Measurements from ENCODE around the gene ADTRP. TPM values are rescaled to one million over a fixed set of nuclear protein-coding genes. Genes with fewer than 3 reads are reported as not detected.
"Not testable (repeated sequence)": the region's sequence is repeated elsewhere in the genome, so short reads cannot be mapped to it uniquely, and the experiment has no call there.

Gene ADTRP
- polyA plus RNA-seq, 3 donors from 2014 or later: not detected

DNA sequence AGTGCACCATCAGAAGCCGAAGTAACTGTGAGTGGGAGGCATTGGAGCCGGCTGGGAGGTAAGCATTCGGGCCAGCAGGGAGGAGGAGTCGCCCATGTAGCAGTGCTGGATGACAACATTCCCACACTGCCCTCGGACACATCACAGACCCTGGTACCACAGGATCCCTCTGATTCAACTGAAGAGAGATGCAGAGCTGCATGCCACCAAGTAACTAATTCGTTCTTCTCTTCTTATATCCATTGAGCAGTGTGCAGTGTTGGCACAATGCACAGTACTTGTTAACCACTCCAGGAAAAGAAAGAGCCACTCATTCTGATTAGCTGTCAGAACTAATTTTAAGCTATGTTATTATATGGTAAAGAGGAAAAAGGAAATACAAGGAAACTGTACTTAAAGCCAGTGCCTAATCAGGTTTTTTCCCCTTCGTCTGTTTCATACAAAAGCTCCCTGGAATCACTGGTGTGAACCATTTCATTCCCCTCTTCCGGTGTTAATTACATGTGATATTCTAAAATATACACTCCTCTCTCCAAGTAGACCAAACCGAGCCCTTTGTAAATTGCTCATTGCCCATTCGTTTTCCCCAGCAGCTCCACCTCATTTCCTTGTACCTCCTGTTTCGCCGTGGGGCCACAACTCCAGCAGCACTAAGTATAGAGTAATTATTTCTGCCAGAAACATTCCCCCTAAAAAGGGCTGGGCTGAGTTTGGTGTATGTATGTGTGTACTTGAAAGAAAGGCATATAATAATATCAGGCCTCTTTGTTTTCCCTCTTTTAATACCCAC lies 32.4 kb upstream of the ADTRP start:
- no peaks in the 10 kb centered on the region for H3K9me3 Mint-ChIP-seq
- no peaks in the 10 kb centered on the region for H3K4me1 Mint-ChIP-seq
- no peaks in the 10 kb centered on the region for H3K36me3 Mint-ChIP-seq
- H3K27ac Mint-ChIP-seq: no peak overlapping the region
- DNase-seq: no peak
- H3K4me3 Mint-ChIP-seq: no peak overlapping the region
- peaks cover 0 to 19% (median 0%) of the 10 kb centered on the region in 3 donors for H3K27me3 Mint-ChIP-seq (ENCODE audit: low read depth in 3 of 3)

GRCh38 chr6:11810039-11810541 lies 31.5 kb upstream of the ADTRP start:
- H3K27ac Mint-ChIP-seq: no peak overlapping the region
- no peak for DNase-seq
- peaks cover 0 to 16% (median 0%) of the 10 kb centered on the region in 3 donors for H3K27me3 Mint-ChIP-seq (ENCODE audit: low read depth in 3 of 3)
- no peaks in the 10 kb centered on the region for H3K9me3 Mint-ChIP-seq
- no peak overlapping the region for H3K4me3 Mint-ChIP-seq
- H3K4me1 Mint-ChIP-seq: no peaks in the 10 kb centered on the region
- H3K36me3 Mint-ChIP-seq: no peaks in the 10 kb centered on the region

DNA sequence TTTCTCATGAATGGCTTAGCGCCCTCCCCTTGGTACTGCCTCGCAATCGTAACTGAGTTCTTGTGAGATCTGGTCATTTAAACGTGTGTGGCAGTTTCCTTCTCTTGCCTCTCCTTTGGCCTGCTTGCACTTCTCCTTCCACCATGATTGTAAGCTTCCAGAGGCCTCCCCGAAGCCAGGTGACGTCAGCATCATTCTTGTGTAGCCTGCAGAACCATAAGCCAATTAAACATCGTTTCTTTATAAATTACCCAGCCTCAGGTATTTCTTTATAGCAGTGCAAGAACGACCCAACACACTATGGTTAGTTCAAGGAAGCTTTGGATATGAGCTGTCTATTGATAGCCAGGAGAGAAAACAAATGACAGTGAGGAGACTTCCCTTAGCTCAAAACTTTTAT lies 29.5 kb upstream of the ADTRP start:
- H3K4me3 Mint-ChIP-seq: no peak overlapping the region
- H3K9me3 Mint-ChIP-seq: no peaks in the 10 kb centered on the region
- H3K27ac Mint-ChIP-seq: no peak overlapping the region
- H3K4me1 Mint-ChIP-seq: no peaks in the 10 kb centered on the region
- H3K27me3 Mint-ChIP-seq (ENCODE audit: low read depth in 3 of 3): peaks cover 0 to 14% (median 0%) of the 10 kb centered on the region in 3 donors
- no peaks in the 10 kb centered on the region for H3K36me3 Mint-ChIP-seq
- DNase-seq: no peak

- no peak for DNase-seq
- peaks cover 0 to 6% (median 0%) of the 10 kb centered on the region in 3 donors for H3K27me3 Mint-ChIP-seq (ENCODE audit: low read depth in 3 of 3)
- H3K9me3 Mint-ChIP-seq: no peaks in the 10 kb centered on the region
- H3K4me3 Mint-ChIP-seq: no peak overlapping the region
- H3K4me1 Mint-ChIP-seq: no peaks in the 10 kb centered on the region
- no peak overlapping the region for H3K27ac Mint-ChIP-seq
- no peaks in the 10 kb centered on the region for H3K36me3 Mint-ChIP-seq
These were observed 28.1 kb upstream of the ADTRP start for GRCh38 chr6:11806561-11807317.

GRCh38 chr6:11805259-11806053 lies 26.9 kb upstream of the ADTRP start:
- Mint-ChIP-seq H3K27me3 (ENCODE audit: low read depth in 3 of 3) (peaks cover 0 to 6% (median 0%) of the 10 kb centered on the region in 3 donors), H3K4me3 (no peak overlapping the region), H3K36me3 (no peaks in the 10 kb centered on the region), H3K4me1 (no peaks in the 10 kb centered on the region), H3K27ac (no peak overlapping the region), H3K9me3 (no peaks in the 10 kb centered on the region)
- no peak for DNase-seq

GRCh38 chr6:11804701-11805100 lies 26.1 kb upstream of the ADTRP start:
- Mint-ChIP-seq H3K27ac (no peak overlapping the region), H3K36me3 (no peaks in the 10 kb centered on the region), H3K9me3 (no peaks in the 10 kb centered on the region), H3K27me3 (ENCODE audit: low read depth in 3 of 3) (peaks cover 0 to 6% (median 0%) of the 10 kb centered on the region in 3 donors), H3K4me3 (no peak overlapping the region), H3K4me1 (no peaks in the 10 kb centered on the region)
- DNase-seq: no peak

DNA sequence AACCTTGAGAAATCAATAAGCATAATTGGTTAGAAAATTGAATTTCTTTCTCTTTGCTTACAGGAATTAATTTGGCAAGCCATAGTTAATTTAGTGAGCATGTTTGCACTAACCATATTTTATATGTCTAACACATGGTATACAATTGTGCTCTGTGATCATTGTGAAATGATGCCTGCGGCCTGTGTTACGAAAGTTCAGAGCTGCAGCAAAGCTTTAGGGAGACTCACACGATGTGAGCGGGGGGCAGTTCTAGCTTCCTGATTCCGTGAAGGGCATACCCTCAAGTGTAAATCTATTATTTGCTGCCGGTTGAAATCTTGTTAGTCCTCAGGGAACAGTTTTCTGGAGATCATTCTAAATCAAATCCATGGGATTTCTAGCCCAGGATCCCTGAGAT lies 25.5 kb upstream of the ADTRP start:
- Mint-ChIP-seq H3K27ac (no peak overlapping the region), H3K4me3 (no peak overlapping the region), H3K4me1 (no peaks in the 10 kb centered on the region), H3K36me3 (no peaks in the 10 kb centered on the region), H3K9me3 (no peaks in the 10 kb centered on the region), H3K27me3 (ENCODE audit: low read depth in 3 of 3) (peaks cover 0 to 6% (median 0%) of the 10 kb centered on the region in 3 donors)
- DNase-seq: no peak

DNA sequence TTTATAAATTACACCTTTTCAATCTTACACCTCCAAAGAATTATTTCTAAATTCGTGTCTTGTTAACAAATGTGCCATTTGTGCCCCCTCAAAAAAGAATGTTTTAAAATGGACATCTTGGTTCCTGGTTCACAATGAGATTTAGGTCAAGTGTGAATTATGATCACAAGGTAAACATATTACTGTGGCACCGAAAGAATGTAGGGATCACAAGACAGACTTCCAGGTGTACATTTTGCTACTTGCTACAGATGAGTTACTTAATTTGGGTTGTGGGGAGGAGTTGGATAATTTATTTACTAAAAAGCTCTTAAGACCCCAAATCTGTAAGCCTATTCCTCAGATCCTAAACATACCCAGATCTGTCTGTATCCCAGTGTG lies 25.0 kb upstream of the ADTRP start:
- H3K36me3 Mint-ChIP-seq: no peaks in the 10 kb centered on the region
- H3K4me1 Mint-ChIP-seq: no peaks in the 10 kb centered on the region
- H3K4me3 Mint-ChIP-seq: no peak overlapping the region
- no peak overlapping the region for H3K27ac Mint-ChIP-seq
- DNase-seq: no peak
- H3K27me3 Mint-ChIP-seq (ENCODE audit: low read depth in 3 of 3): peaks cover 0 to 5% (median 0%) of the 10 kb centered on the region in 3 donors
- no peaks in the 10 kb centered on the region for H3K9me3 Mint-ChIP-seq

- Mint-ChIP-seq H3K4me3 (no peak overlapping the region), H3K9me3 (no peaks in the 10 kb centered on the region), H3K4me1 (no peaks in the 10 kb centered on the region), H3K27ac (no peak overlapping the region), H3K36me3 (no peaks in the 10 kb centered on the region), H3K27me3 (ENCODE audit: low read depth in 3 of 3) (peaks cover 0 to 3% (median 0%) of the 10 kb centered on the region in 3 donors)
- no peak for DNase-seq
These were observed 24.4 kb upstream of the ADTRP start for GRCh38 chr6:11802886-11803590.

DNA sequence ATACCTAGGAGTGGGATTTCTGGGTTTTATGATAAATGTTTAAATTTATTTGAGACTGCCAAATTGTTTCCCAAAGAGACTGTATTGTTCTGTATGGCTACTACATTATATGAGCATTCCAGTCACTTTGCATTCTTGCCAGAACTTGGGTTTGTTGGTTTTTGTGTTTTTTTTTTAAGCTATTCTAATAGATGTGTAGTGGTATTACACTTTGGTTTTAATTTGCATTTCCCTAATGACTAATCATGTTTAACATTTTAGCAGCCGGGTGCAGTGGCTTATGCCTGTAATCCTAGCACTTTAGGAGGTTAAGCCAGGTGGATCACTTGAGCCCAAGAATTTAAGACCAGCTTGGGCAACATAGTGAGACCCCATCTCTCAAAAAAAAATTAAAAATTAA lies 21.9 kb upstream of the ADTRP start:
- not testable (repeated sequence) for H3K36me3 Mint-ChIP-seq; H3K4me3 Mint-ChIP-seq; DNase-seq; H3K27me3 Mint-ChIP-seq (ENCODE audit: low read depth in 3 of 3); H3K4me1 Mint-ChIP-seq; H3K9me3 Mint-ChIP-seq
- peak overlapping the region in 1 of 6 donors; percentile 28 for H3K27ac Mint-ChIP-seq

DNA sequence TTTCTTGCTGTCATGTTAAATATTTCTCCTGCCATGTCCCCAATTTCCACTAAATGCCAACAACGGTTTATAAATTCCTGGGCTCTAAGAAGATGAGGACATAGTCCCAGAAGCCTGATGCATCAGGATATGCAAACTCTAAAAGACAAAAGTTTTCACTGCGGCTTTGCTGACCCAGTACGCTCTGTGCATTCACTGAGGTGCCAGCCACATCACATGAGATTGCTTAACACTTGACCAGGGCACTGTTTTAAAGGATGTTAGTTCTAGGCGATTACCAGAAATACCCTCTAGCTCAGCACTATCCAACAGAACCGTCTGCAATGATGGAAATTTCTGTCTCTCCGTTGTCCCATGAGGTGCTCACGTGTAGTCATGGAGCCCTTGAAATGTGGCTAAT lies 19.9 kb upstream of the ADTRP start:
- no peaks in the 10 kb centered on the region for H3K27me3 Mint-ChIP-seq (ENCODE audit: low read depth in 3 of 3)
- no peak overlapping the region for H3K4me3 Mint-ChIP-seq
- no peak for DNase-seq
- no peaks in the 10 kb centered on the region for H3K36me3 Mint-ChIP-seq
- no peak overlapping the region for H3K27ac Mint-ChIP-seq
- H3K9me3 Mint-ChIP-seq: peaks cover 0 to 5% (median 0%) of the 10 kb centered on the region in 6 donors
- H3K4me1 Mint-ChIP-seq: no peaks in the 10 kb centered on the region

- Mint-ChIP-seq H3K4me1 (no peaks in the 10 kb centered on the region), H3K27me3 (ENCODE audit: low read depth in 3 of 3) (no peaks in the 10 kb centered on the region), H3K36me3 (peaks cover 0 to under 1% (median 0%) of the 10 kb centered on the region in 3 donors), H3K27ac (no peak overlapping the region), H3K9me3 (peaks cover 2 to 9% (median 4%) of the 10 kb centered on the region in 6 donors), H3K4me3 (no peak overlapping the region)
- no peak for DNase-seq
These were observed 19.5 kb upstream of the ADTRP start for GRCh38 chr6:11798096-11798495.

- Mint-ChIP-seq H3K4me1 (no peaks in the 10 kb centered on the region), H3K4me3 (no peak overlapping the region), H3K9me3 (peaks cover 2 to 15% (median 8%) of the 10 kb centered on the region in 6 donors), H3K27me3 (ENCODE audit: low read depth in 3 of 3) (peaks cover 1 to 3% (median 2%) of the 10 kb centered on the region in 3 donors), H3K27ac (no peak overlapping the region), H3K36me3 (peaks cover 0 to 5% (median 4%) of the 10 kb centered on the region in 3 donors)
- DNase-seq: no peak
These were observed 18.2 kb upstream of the ADTRP start for GRCh38 chr6:11796829-11797228.
